HepG2 (cell line): ENCODE data around the gene CCDC88B. TPM values are rescaled to one million over a fixed set of nuclear protein-coding genes. Genes with fewer than 3 reads are reported as not detected.
A peak's percentile ranks its signal among the peaks of the same experiment; 100 is the strongest.

Experiments used
- ARHGAP35 ChIP-seq: sonication (generic); formaldehyde crosslinking; IDR thresholded peaks from 2 replicates; pipeline ENCODE4 v1.9.0; 2022; ENCODE audit warnings: mild to moderate bottlenecking, inconsistent platforms, moderate library complexity, missing genetic modification reagents, borderline replicate concordance
- ERF ChIP-seq: IDR thresholded peaks from 2 replicates; pipeline ENCODE4 v1.6.1; 2018; ENCODE audit warnings: missing biosample characterization, missing genetic modification reagents
- KDM5A ChIP-seq: fragments of 200-600 bp; sonication (generic); IDR thresholded peaks from 2 replicates; pipeline ENCODE4 v1.7.0; 2018; ENCODE audit warnings: antibody characterized with exemption, mild to moderate bottlenecking, low read length, borderline replicate concordance
- SOX6 ChIP-seq, 2 experiments: fragments of 450-650 bp in 1 of 2; sonication (generic) in 1 of 2; formaldehyde crosslinking in 1 of 2; IDR thresholded peaks; 2 replicates each; pipeline versions ENCODE4 v1.4.0 to v1.6.1; 2017 to 2020; ENCODE audit warnings: antibody characterized with exemption in 1 of 2, mild to moderate bottlenecking in 1 of 2, missing genetic modification reagents in 1 of 2
- STAT6 ChIP-seq: sonication (generic); formaldehyde crosslinking; IDR thresholded peaks from 2 replicates; pipeline ENCODE4 v1.4.0; 2020; ENCODE audit warnings: missing genetic modification reagents, mild to moderate bottlenecking, borderline replicate concordance
- TP53 ChIP-seq: sonication (generic); formaldehyde crosslinking; conservative IDR thresholded peaks from 2 replicates; pipeline ENCODE4 v1.4.0; 2020; ENCODE audit warnings: missing genetic modification reagents
- TRIM22 ChIP-seq: fragments of 450-650 bp; IDR thresholded peaks from 2 replicates; pipeline ENCODE4 v1.6.1; 2017
- TRIM24 ChIP-seq: sonication (generic); formaldehyde crosslinking; IDR thresholded peaks from 2 replicates; pipeline ENCODE4 v1.8.0; 2022; ENCODE audit warnings: mild to moderate bottlenecking, missing genetic modification reagents
- ZBTB21 ChIP-seq: sonication (generic); formaldehyde crosslinking; IDR thresholded peaks from 2 replicates; pipeline ENCODE4 v1.4.0; 2020; ENCODE audit warnings: missing genetic modification reagents
- ZNF296 ChIP-seq: sonication (generic); formaldehyde crosslinking; conservative IDR thresholded peaks from 2 replicates; pipeline ENCODE4 v1.5.0; 2020; ENCODE audit warnings: mild to moderate bottlenecking, missing genetic modification reagents
- ZNF451 ChIP-seq: sonication (generic); formaldehyde crosslinking; IDR thresholded peaks from 2 replicates; pipeline ENCODE4 v1.5.0; 2020; ENCODE audit warnings: mild to moderate bottlenecking, missing genetic modification reagents
- ZNF543 ChIP-seq: sonication (generic); formaldehyde crosslinking; IDR thresholded peaks from 2 replicates; pipeline ENCODE4 v1.4.0; 2020; ENCODE audit warnings: mild to moderate bottlenecking, missing genetic modification reagents
- ZNF660 ChIP-seq: sonication (generic); formaldehyde crosslinking; IDR thresholded peaks from 2 replicates; pipeline ENCODE4 v1.5.1; 2020; ENCODE audit warnings: mild to moderate bottlenecking, low read depth, missing genetic modification reagents, borderline replicate concordance
- ZNF747 ChIP-seq: sonication (generic); formaldehyde crosslinking; IDR thresholded peaks from 2 replicates; pipeline ENCODE4 v1.8.1; 2023; ENCODE audit warnings: missing genetic modification reagents, mild to moderate bottlenecking, borderline replicate concordance
- ZNF782 ChIP-seq: sonication (generic); formaldehyde crosslinking; IDR thresholded peaks from 2 replicates; pipeline ENCODE4 v1.4.0; 2020; ENCODE audit warnings: missing genetic modification reagents, mild to moderate bottlenecking, borderline replicate concordance
- ZNF841 ChIP-seq: sonication (generic); formaldehyde crosslinking; IDR thresholded peaks from 2 replicates; pipeline ENCODE4 v1.8.1; 2023; ENCODE audit warnings: missing genetic modification reagents, borderline replicate concordance
- polyA plus RNA-seq, 8 experiments: library from polyadenylated mRNA; depleted of rRNA in 3 of 8; stranded (reverse) in 7 of 8; unstranded in 1 of 8; fragments of >200 nt; fragmentation: Illumina TruSeq in 4 of 8; extraction: Trizol in 4 of 8; gene quantifications; 2 replicates each; pipeline versions ENCODE4 v1.2.1 to v1.2.3, GENCODE V29; 2011 to 2016; ENCODE audit warnings: low read depth in 4 of 8, missing spikeins in 1 of 8, mixed read lengths in 1 of 8; ENCODE audit not compliant: insufficient read depth in 1 of 8
- total RNA-seq, 5 experiments: library from RNA; depleted of rRNA; stranded (reverse); fragments of >200 nt; fragmentation: Illumina TruSeq; extraction: Trizol; gene quantifications; 2 replicates each; pipeline ENCODE4 v1.2.3, GENCODE V29; 2016; ENCODE audit warnings: low read depth in 1 of 5
- TF ChIP-seq, protein P1 (sequence below): sonication (generic); formaldehyde crosslinking; IDR thresholded peaks from 2 replicates; pipeline ENCODE4 v1.4.0; 2020; ENCODE audit warnings: low read depth, mild to moderate bottlenecking, missing genetic modification reagents

CCDC88B gene
- total and polyA plus RNA-seq, 2 of the 13 experiments (the other 11 are each of a cell fraction or from before 2014, with no cell fraction given), result 3.6 to 4.8 TPM

DNA sequence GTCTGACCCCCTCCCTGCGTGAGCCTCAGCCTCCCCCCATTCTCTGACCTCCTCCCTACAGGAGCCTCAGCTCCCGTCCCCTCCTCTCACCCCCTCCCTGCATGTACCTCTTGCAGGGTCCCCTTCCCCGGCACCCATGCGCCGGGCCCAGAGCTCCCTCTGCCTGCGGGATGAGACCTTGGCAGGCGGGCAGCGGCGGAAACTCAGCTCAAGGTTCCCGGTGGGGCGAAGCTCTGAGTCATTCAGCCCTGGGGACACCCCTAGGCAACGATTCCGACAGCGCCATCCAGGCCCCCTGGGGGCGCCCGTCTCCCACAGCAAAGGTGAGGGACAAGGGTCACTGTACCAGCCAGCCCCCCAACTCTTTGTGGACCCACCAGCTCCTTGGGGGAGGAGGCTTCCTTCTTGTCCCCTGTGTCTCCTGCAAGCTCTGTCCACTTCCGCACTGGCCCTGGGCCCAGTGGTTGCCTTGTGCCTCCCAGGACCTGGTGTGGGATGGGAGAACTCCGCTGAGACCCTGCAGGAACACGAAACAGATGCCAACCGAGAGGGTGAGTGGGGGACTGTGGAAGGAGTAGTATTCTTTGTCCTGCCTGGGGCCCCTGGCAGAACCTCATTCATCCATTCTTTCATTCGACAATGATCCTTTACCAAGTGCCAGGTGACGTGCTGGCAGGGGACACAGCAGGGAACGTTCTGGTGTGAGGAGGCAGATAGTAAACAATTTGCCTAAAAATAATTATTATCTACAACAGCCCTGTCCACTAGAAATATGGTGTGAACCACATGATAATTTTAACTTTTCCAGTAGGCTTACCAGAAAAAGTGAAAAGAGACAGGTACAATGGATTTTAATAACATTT lies 15.3 kb downstream of the CCDC88B start (continued):
- TF ChIP-seq STAT6 (CRISPR knock-in tag) (no peak), ZNF296 (CRISPR knock-in tag) (no peak), ARHGAP35 (CRISPR knock-in tag) (no peak), TP53 (CRISPR knock-in tag) (no peak), ZBTB21 (no peak), ERF (CRISPR knock-in tag) (peak; percentile 67; the same call in 1 of the 2 replicates), ZNF747 (peak; percentile 65; the same call in 1 of the 2 replicates), TRIM22 (no peak), TRIM24 (CRISPR knock-in tag) (no peak), ZNF841 (CRISPR knock-in tag) (no peak), ZNF543 (CRISPR knock-in tag) (peak; percentile 30; the same call in 1 of the 2 replicates), ZNF451 (CRISPR knock-in tag) (no peak), KDM5A (no peak), ZNF782 (CRISPR knock-in tag) (no peak; the same call in 1 of the 2 replicates), ZNF660 (no peak), SOX6 (IDR thresholded peaks at IDR 0.05) (no peak), SOX6 (CRISPR knock-in tag; IDR thresholded peaks at IDR 0.05) (0 out of 2 replicates have a peak, but pooled peaks have one; percentile 27)
- TF ChIP-seq, protein P1, sequence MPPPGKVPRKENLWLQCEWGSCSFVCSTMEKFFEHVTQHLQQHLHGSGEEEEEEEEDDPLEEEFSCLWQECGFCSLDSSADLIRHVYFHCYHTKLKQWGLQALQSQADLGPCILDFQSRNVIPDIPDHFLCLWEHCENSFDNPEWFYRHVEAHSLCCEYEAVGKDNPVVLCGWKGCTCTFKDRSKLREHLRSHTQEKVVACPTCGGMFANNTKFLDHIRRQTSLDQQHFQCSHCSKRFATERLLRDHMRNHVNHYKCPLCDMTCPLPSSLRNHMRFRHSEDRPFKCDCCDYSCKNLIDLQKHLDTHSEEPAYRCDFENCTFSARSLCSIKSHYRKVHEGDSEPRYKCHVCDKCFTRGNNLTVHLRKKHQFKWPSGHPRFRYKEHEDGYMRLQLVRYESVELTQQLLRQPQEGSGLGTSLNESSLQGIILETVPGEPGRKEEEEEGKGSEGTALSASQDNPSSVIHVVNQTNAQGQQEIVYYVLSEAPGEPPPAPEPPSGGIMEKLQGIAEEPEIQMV, result no peak
